ENCODE measurements around the gene ETV3L.
"Not testable (repeated sequence)": the region's sequence is repeated elsewhere in the genome, so short reads cannot be mapped to it uniquely, and the experiment has no call there.

ETV3L gene

GRCh38 chr1:157104598-157105293 lies 5.1 kb upstream of the ETV3L start:
- no peak for DNase-seq

DNA sequence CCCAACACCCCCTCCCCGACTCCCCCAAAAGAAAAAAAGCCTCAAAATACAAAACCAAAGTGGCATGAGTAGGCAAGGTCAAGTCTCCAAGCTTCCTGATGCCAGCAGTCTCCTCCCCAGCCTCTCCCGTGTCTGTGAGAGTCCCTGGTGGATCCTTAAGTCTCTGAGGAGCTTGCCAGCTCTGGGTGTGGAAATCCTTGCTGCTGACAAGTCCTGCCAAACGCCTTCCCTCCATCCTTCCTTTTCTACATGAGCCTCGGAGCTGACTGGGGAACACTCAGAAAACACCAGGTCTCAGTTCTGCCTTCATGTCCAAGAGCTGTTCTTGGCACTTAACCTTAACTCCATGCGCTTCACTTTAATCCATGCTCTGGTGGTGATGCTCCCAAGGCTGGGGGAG lies 3.7 kb upstream of the ETV3L start:
- DNase-seq = no peak

GRCh38 chr1:157101149-157101548 lies 1.5 kb upstream of the ETV3L start:
- no peak for DNase-seq

DNA sequence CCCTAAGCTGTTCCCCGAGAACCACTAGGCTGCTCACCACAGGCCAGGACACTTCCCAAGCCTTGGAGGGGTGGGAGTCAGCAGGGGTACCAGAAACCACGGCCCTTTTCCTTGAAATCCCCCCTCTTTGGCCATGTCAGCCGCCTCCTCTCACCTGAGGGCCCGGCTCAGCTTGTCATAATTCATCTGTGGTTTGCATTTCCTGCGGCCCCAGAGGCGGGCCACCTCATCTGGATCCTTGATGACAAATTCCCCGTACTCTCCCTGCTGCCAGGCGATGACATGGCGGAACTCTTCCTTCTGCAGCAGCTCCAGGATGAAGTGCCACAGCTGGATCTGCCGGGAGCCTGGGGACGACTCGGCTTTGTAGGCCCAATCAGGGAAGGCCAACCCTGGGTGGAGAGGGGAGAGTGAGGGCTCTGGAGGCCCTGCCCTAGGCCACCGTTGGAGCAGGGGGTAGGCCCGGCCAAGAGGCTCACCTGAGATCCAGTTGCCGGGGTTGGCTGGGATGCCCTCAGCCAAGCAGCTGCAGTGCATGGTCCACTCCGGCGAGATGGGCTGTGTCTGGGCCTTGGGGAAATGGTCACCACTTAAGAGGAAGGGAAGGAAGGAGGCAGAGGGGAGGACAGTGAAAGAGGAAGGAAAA lies 498 bp downstream of the ETV3L start:
- DNase-seq = not testable (repeated sequence)

DNA sequence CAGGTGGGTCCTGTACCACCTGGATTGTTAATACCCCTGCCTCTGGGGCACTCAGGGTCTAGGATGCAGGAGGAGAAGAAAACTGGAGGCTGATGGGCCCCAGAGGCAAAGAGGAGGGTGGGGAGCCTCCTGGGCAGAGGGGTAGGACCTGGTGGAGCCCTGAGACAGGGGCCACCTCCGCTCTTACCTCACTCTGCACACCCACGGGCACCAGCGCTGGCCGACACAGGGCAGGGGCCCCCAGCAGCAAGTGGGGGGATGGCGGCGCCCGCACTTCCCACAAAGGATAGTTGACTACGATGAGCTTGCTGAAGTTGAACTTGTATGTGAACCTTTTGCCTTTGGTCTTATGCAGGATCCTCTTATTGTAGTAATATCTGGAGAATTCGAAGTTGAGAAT lies 1.1 kb downstream of the ETV3L start:
- DNase-seq = no peak

GRCh38 chr1:157097692-157098091 lies 1.9 kb downstream of the ETV3L start:
- DNase-seq = no peak

DNA sequence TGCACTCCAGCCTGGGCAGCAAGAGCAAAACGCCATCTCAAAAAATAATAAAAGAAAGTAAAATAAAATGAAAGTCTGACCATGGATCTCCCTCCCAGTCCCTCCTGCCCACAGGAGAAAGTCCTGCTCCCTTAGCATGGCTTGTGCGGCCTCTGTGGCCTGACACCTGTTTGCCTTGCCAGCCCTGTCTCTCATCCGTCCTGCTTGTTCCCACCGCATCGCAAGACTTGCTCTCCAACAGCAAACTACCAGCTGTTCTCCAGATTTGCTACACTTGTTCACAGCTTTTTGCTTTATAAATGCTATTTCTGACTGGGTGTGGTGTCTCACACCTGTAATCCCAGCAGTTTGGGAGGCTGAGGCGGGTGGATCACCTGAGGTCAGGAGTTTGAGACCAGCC lies 2.7 kb downstream of the ETV3L start:
- DNase-seq = no peak

DNA sequence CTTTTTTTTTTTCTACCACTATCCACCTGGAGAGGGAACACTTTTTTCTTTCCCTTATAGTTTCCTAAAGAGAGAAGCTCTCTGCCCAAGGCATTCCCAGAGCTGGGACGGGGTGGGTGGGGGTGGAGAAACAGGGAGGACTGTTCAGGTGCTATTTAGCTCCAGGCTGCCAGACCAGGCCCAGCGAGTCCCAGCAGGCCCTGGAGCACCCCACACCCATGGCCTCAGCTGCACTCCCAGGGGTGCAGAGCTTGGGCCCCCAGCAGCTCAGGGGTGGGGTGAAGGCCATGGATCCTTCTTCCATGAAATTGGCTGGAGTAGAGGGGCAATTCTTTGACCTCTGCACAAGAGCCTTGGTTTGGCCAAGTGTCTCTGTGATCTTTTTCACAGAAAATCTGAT lies 4.1 kb downstream of the ETV3L start:
- DNase-seq = no peak

DNA sequence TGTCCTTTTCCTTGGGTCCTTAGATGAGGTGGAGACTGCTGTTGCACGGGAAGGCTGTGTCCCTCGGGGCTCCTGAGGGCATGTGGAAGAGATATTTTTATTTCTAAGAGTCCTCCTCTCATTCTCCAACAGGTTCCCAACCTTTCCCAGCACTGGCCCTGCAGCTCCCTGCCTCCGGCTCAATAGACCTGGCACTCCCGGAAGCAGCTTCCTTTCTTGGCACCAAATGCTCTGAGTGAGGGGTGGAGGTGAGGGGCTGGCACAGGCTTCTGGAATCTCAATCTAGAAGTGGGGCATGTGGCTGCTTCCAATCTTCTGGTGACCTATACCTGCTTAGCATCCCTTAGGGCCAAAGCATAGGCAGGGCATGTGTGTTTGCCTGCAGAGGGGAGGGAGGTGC lies 4.5 kb downstream of the ETV3L start:
- no peak for DNase-seq

- no peak for DNase-seq
Measured at GRCh38 chr1:157092831-157093230, 6.8 kb downstream of the ETV3L start.

GRCh38 chr1:157091668-157092273 lies 7.8 kb downstream of the ETV3L start:
- no peak for DNase-seq

DNA sequence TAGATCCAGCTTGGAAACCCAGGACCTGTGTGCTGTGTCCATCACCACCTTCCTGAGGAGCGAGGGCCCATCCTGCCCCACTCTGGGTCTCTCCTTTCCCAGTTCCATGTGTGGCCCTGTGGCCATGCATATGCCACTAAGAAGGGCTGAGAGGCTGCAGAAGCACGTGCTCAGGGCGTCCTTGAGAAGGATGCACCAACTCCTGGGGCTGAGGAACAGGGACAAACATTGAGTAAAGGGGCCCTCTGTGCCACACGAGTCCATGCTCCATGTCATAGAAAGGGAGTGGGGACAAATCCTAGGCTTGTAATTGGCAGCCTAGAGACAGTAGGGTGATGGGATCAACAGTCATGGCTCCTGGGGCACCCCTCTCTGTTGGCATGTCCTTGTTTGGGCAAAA lies 8.4 kb downstream of the ETV3L start:
- DNase-seq = no peak

DNA sequence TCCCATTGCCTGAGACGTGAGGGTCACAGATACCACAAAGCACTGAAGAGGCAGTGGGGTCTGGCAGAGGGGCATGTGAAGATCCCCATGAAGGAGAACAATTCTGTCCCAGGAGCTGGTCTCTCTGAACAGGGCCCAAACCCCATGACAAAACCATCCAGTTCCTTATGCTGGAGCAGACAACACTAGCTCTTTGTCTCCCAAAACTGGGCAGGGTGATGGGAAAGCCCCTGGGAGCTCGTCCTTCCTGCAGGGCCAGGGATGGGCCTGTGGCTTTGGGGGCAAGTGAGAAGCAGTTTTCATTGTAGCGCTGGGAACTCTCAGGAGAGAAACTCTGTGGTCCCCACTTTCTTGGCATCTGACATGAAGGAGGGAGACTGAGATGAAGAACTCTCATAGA lies 8.8 kb downstream of the ETV3L start:
- DNase-seq = no peak

DNA sequence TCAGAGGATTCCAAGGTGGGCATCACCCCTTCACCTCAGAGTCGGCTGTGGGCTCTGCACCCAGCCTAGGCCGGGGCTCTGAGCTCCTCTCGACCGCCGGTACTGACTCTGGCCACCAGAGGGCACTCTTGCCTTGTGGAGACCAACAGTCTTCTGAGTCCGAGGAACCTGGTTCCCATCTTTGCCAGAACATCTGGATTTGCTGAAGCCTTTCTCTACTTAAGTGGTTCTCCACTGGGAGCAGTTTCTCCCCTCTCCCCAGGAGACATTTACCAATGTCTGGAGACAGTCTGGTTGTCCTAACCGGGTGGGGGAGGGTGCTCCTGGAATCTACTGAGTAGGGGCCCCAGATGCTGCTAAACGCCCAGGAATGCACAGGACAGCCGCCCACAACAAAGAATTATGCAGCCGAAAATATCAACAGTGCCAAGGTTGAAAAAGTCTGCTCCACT lies 9.4 kb downstream of the ETV3L start:
- DNase-seq = peak; percentile 87

DNA sequence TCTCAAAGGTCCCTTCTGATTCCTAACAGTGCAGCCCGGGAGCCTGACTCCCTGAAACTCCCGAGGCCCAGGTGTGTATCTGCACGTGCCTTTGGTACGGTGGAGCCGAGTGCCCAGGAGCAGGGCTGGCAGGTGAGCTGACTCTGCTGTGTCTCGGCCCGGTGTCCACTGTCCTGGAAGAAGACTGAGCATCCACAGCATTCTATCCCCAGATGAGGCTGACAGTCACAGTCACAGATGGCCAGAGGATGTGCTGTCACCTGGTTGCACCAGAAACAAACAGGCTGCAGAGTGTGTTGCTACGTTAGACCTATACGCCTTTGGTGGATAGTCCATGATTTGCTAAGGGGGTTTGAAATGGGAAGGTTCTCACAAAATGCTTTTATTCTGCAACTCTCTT lies 9.8 kb downstream of the ETV3L start:
- no peak for DNase-seq

DNA sequence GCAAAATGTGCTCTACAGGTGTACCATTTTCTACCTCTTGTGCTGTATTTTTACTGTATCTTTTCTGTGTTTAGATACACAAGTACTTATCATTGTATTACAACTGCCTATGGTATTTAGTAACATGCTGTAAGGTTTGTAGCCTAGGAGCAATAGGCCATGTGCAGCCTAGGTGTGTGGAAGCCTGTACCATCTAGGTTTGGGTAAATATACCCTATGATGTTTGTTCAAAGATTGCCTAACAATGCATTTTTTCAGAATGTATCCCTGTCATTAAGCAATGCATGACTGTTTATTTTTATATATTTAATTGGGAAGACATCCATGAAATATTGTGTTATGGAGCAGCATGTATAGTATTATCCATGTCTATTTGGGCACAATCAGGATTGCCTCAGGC lies 11.0 kb downstream of the ETV3L start:
- DNase-seq = no peak

GRCh38 chr1:157087030-157087429 lies 12.6 kb downstream of the ETV3L start:
- no peak for DNase-seq

GRCh38 chr1:157086299-157086698 lies 13.3 kb downstream of the ETV3L start:
- no peak for DNase-seq

DNA sequence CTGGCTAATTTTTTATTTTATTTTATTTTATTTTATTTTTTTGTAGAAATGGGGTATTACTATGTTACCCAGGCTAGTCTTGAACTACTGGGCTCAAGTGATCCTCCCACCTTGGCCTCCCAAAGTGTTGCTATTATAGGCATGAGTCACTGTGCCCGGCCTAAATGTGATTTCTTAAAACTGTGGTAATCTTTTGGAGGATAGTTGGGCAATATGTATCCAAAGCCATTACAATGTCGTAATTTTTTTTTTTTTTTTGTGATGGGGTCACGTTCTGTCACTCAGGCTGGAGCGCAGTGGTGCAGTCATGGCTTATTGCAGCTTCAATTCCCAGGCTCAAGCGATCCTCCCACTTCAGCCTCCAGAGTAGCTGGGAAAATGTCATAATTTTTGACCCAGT lies 14.2 kb downstream of the ETV3L start:
- DNase-seq = no peak

- DNase-seq = no peak
Measured at GRCh38 chr1:157084720-157085119, 14.9 kb downstream of the ETV3L start.

GRCh38 chr1:157081707-157082106 lies 17.9 kb downstream of the ETV3L start:
- no peak for DNase-seq

DNA sequence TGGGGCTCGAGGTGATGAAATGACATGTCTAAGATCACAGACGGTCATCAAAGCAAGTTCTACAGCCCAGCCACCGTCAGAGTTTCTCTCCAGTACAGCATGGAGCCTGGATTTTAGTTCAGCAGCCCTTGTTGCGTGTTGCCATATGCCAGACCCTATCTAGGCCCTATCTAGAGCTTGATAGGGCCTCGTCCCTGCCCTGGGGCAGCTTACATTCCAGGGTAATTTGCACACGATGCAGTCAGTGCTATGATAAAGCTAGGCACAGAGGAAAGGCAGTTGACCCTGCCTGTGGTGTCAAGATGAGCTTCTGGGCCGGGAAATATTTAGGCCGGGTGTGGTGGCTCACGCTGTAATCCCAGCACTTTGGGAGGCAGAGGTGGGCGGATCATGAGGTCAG lies 18.9 kb downstream of the ETV3L start:
- no peak for DNase-seq

- no peak for DNase-seq
Measured at GRCh38 chr1:157077394-157077793, 22.2 kb downstream of the ETV3L start.

GRCh38 chr1:157073944-157074685 lies 25.5 kb downstream of the ETV3L start:
- DNase-seq = peak; percentile 22
